GM19438 (cell line): ENCODE data around the gene ISG15.
"Not testable (repeated sequence)": the region's sequence is repeated elsewhere in the genome, so short reads cannot be mapped to it uniquely, and the experiment has no call there.

ENCODE experiments used
- ATAC-seq: cut with Tn5 transposase; IDR thresholded peaks from one replicate; pipeline ENCODE4 v1.9.1; 2021; ENCODE audit warnings: low read depth; ENCODE audit not compliant: unreplicated experiment

ISG15 gene

GRCh38 chr1:1024771-1025699, 11.7 kb downstream of the ISG15 start:
- no peak for ATAC-seq

GRCh38 chr1:1025730-1026129, 12.4 kb downstream of the ISG15 start:
- ATAC-seq: no peak

GRCh38 chr1:1026599-1027413, 13.5 kb downstream of the ISG15 start:
- no peak for ATAC-seq

GRCh38 chr1:1027791-1028190, 14.5 kb downstream of the ISG15 start:
- no peak for ATAC-seq

GRCh38 chr1:1030867-1031658, 17.8 kb downstream of the ISG15 start:
- not testable (repeated sequence) for ATAC-seq

GRCh38 chr1:1031659-1032235, 18.4 kb downstream of the ISG15 start:
- ATAC-seq: no peak

- ATAC-seq: peak; percentile 6
Observed at GRCh38 chr1:1032424-1032823, 19.1 kb downstream of the ISG15 start.

- ATAC-seq: peak; percentile 84
Observed at GRCh38 chr1:1033009-1033587, 19.8 kb downstream of the ISG15 start.

- ATAC-seq: no peak
Observed at GRCh38 chr1:1033731-1034438, 20.6 kb downstream of the ISG15 start.

- no peak for ATAC-seq
Observed at GRCh38 chr1:1034439-1034781, 21.1 kb downstream of the ISG15 start.

GRCh38 chr1:1035291-1035943, 22.1 kb downstream of the ISG15 start:
- no peak for ATAC-seq

- ATAC-seq: no peak
Observed at GRCh38 chr1:1037366-1038327, 24.4 kb downstream of the ISG15 start.

- ATAC-seq: no peak
Observed at GRCh38 chr1:1038694-1039093, 25.4 kb downstream of the ISG15 start.

GRCh38 chr1:1039145-1039910, 26.0 kb downstream of the ISG15 start:
- no peak for ATAC-seq

- ATAC-seq: no peak
Observed at GRCh38 chr1:1040004-1040991, 27.0 kb downstream of the ISG15 start.

GRCh38 chr1:1041092-1041523, 27.8 kb downstream of the ISG15 start:
- ATAC-seq: no peak
